NOMO-1 treated with DMSO at 0.1 percent for 48 hours (cell line): ENCODE data around the gene EPB41L4B.
A peak's percentile ranks its signal among the peaks of the same experiment; 100 is the strongest.

Experiments used
- DNase-seq: peaks from one replicate; lab custom pipeline; 2025; ENCODE audit not compliant: unreplicated experiment; lab: John Stamatoyannopoulos, UW

The EPB41L4B gene

DNA sequence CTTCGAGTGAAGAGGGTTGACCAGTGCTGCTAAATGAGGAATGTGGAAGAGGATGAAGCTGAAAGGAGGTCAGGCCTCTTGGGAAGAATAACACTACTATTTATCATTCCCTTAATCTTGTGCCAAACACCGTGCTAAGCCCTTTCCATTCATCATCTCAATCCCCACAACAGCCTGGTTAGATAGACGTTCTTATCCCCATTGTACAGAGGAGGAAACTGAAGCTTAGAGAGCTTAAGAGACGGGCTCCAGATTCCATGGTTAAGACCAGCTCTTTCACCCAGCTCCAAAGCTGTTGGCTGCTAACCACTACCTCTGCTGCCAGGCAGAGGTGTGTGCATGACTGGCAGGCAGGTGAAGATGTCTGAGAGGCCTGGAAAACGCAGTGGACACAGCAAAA lies 868 bp upstream of the EPB41L4B start:
- no peak for DNase-seq

- no peak for DNase-seq
Observed at GRCh38 chr9:109320331-109320741, 523 bp downstream of the EPB41L4B start.

DNA sequence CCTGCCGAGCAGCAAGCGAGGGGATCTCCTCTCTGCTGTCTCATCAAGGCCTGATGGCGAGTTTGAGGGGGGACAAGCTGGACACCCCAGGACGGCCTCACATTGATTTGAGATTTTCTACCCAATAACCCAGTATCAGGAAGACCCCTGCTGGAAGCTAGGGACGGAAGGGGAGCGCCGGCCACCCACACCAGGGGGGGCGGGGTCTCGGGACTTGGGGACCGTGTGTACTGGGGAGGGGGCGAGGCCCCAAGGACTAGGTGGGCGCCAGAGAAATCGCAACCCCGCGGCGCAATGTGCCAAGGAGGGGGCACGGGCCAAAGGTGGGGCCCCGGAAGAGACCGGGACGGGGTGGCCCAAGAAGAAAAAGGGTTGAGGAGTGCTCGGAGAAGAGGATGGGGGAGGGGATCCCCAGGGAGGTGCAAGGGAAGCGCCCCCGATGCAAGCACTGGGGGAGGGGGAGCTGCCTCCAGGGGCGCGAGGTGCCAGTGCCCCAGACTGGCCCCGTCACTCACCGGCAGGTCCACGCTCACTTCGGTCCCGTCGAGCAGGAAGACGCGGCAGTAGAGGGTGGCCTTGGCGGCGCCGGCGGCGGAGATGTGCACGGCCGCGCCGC lies 1.1 kb downstream of the EPB41L4B start:
- DNase-seq = no peak

GRCh38 chr9:109319017-109319625 lies 1.7 kb downstream of the EPB41L4B start:
- DNase-seq = no peak

DNA sequence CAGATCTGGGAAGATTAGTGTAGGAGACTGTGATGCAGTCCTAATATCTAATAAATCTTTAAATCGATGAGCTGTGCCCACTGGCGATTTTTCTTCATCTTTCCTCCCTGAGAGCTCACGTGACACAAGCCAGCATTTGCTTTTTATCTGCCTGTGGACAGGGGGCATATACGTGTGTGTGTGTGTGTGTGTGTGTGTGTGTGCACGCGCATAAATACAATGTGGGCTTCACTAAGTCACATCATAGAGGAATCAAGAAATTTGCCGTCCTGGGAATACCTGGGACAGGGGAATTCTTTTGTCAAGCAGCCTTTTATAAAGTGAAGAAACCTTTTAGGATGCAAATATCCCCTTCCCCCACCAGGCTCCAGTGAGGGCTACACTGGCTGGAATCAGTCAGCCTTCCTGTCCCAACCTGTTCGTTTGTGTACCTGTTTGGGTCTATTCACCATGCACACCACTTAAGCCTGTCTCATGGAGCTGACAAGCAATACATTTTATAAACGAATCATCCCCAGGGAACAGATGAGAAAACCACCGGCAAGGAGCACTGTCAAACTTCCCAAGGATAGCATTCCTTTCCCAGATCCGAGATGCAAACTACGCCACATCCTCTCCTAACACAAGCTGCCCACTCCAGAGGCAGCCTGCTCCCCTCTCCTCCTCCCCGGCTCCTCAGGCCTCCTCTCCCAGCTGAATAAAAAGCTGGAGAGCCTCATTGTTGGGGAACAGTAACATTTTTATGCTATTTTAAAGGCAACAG lies 2.7 kb downstream of the EPB41L4B start:
- no peak for DNase-seq

DNA sequence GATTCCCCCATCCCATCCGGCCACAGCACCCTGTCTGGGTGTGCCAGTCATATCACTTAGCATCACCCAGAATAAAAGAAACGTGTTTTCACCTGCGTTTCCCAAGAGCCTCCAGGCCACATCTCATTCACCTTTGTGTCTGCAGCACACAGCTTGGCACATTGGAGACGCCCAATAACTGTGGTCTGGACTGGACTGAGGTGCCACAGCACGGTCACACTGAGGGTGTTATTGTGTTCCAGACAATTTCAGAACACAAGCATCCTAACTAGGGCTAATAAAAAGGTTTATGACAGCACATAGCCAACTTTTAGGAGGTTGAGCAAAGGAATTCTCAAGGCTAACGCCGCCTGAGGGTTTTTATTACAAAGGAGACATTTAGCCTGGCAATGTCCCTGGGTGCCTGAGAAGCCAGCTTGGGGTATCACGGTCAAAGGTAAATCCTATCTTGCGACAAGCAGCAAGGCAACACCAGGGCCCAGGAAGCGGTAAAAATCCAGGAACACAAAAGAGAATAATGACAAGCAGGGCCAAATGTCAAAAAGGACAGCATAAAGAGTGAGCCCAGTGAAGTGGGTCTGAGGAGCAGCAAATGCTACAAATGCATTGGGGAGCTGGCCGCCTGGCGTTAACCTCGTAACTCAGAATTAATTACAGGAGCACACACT lies 3.4 kb downstream of the EPB41L4B start:
- no peak for DNase-seq

DNA sequence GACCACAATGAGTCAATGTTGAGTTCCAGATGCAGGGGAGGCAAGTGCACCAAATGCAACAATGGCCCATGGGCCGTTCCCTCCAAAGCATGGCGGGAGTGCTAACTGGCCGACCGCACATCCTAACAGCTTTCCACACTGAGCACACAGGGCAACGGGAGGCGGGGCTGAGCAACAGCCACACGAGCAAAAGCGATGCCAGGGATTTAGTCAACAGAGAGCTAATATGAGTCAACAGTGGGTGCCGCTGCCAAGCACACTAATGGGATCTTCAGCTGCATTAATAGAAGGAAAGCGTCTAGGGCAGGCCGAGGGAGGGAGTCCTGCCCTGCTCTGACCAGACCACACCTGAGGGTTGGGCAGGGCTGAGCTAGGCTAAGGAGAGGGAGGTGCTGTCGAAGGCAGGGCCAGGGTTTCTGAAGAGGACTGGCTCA lies 4.6 kb downstream of the EPB41L4B start:
- DNase-seq = peak; percentile 58

- peak; percentile 72 for DNase-seq
Observed at GRCh38 chr9:109315480-109316206, 5.2 kb downstream of the EPB41L4B start.

DNA sequence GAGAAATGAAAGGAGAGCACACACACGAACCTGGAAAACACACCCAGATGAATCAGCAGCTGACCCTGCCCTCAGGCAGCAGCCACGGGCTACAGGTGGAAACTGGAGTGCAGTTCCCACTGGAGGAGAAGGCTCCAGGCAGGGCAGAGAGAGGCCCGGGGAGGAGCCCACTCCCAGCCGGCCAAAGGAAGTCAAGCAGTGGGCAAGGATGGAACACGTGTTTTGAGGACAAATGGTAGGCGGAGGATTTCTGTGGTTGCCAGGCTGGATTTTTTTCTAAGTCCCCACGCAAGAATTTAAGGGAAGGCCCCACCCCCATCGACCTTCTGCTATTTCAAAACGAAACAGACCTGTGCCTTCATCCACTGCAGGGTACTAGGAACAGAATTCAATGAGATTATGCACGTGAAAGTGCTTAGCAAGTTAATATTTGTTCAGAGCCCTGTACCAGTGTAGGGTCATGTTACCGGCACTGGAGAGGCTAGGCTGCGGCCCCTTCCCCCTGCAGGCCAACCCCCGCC lies 6.8 kb downstream of the EPB41L4B start:
- no peak for DNase-seq

- DNase-seq = no peak
Observed at GRCh38 chr9:109313351-109313750, 7.5 kb downstream of the EPB41L4B start.

GRCh38 chr9:109312783-109313182 lies 8.1 kb downstream of the EPB41L4B start:
- no peak for DNase-seq

GRCh38 chr9:109311731-109312130 lies 9.1 kb downstream of the EPB41L4B start:
- DNase-seq = no peak

DNA sequence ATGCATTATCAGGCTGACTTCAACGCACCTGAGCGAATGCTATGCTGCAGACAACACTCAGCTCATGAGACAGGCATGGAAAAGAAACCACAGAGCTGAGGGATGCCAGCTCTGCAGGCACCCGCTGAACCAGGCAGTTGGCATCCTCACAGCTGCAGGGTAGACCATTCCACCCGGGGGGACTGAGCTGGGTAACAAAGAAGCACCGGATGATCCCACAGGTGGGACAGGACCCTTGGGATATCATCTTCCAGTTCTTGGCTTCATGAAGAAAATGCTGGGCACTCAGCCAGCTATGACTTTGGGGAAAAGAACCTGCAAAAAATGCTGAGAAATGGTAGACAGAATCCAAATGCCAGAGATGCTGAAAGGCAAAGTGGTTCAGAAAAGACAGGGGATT lies 9.6 kb downstream of the EPB41L4B start:
- no peak for DNase-seq

- DNase-seq = no peak
Observed at GRCh38 chr9:109310486-109310901, 10.4 kb downstream of the EPB41L4B start.

DNA sequence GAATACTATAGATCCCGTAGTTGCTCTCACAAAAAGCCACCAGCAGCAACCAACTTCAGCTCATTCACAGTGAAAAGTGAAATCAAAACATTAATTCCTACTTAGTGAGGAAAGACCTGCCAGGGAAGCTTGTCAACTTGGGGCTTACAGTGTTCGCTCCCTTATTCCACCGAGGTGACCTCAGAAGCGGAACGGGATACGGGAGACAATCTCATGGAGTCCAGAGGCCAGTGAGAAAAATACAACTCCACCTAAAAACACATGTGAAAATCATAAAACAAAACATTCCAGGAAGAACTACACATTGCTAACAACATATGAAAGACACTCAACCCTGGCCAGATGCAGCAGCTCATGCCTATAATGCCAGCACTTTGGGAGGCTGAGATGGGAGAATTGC lies 11.6 kb downstream of the EPB41L4B start:
- no peak for DNase-seq

DNA sequence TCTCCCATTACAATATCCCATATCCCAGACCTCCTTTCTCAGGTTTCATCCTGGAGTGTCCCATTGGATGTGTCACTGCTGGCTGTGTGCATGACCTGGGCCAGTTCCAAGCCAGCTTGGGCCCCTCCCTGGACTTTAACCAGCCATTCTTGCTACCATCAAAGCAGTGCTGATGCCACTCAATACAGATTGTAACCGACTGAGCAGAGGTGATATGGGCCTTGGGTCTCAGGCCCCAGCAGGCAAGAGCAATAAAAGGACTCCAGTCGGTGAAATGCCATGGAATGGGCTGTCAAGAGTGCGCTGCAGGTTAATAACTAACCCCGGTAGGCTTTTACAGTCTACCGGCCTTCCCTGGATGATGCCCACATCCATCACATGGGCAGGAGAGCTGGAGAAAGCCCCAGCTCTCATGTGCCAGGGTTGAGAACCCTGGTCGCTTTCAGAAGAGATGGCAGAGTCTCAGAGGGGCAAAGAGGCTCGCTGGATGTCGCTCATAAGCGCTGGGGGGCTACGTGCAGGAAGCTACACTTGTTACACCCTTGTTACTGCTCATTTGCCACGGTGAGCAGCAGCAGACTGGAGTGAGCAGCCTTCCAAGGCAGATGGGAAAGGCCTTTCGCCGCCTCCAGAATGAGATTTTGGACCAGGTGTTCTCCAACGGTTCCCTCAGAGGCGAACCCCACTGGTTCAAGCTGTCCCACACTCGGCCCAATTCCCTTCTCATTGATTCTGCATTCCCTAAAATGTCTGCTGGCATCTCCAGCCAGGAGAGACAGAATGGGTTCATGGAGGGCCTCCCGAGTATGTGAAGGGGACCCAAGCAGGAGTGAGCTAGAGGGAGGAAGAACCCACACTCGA lies 13.2 kb downstream of the EPB41L4B start:
- DNase-seq = no peak

GRCh38 chr9:109305801-109306200 lies 15.1 kb downstream of the EPB41L4B start:
- no peak for DNase-seq

DNA sequence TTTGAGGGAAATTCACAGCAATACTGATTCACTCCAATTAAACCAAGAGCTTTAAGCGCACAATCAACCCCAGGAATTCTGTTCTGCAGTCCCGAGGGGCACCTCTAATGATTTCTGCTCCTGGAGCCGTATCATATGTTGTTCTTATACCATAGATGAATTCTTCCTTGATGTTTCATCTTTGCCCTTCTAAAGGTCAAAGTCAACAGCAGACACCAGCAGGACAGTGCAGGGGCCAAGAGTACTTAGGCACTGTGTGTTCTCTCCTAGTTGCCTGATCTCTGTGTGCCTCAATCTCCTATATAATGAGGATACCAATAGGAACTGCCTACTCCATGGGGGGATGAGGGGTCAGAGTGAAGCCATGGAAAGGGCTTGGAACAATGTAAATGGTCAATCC lies 16.5 kb downstream of the EPB41L4B start:
- DNase-seq = no peak

GRCh38 chr9:109303900-109304299 lies 17.0 kb downstream of the EPB41L4B start:
- DNase-seq = no peak

GRCh38 chr9:109302606-109303005 lies 18.3 kb downstream of the EPB41L4B start:
- DNase-seq = no peak
